ENCODE data around the gene EFHC1. TPM values are rescaled to one million over a fixed set of nuclear protein-coding genes. Genes with fewer than 3 reads are reported as not detected.

EFHC1 gene
- polyA plus RNA-seq, 4 donors = 48.8 to 59.9 (median 52.0) TPM

DNA sequence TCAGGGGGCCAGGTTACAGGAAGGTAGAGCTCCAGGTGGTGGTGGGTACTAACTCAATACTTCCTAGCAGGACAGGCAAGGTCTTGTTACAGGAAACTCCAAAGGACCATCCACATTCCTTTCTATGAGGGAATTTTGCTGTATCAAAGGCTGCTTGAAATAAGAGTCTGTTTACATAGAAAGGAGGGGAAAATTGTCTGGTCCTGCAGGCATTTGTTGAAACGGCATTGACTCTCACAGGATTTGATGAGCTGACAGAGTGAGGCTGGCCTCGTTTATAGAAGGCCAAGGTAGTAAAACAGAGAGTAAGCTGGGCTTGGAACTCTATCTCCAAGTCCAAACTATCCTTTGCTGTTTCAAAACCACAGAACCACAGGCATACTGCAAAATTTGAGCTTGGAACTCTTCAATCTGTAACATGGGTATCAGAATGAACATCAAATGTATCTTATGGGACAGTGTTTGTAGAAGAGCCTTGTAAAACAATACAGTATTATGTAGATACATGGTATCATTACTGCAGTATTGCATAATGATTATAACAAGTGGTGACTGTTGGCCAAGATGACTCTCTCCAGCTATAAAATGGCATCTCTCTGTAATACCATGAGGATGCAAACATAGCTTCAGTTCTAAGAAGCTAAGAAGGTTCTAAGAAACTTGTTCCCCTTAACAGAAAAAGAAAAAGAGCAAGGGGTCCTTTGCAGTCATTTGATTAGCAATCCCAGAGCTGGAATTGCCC is 95.2 kb downstream of the EFHC1 start:
- DNase-seq (ENCODE audit: low read depth in 4 of 4, low spot score in 3 of 4) = no peak

DNA sequence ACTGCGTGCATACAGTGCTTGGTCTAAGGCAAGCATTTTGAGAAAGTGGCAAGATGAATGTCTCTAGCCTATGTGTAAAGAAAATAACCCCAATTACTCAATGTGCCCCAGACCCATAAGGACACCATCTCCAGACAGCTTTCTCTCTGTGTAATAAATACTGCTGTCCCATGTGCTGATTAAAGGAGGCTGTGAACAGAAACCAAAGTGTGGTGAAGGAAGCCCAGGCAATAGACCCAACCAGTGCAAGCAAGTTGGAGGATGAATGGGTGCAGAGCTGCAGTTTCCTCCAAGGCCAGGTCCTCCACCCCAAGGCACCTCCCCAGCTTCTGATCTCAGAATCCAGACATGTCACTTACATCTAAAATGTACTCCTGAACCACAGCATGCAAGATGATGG is 96.1 kb downstream of the EFHC1 start:
- no peak for DNase-seq (ENCODE audit: low read depth in 4 of 4, low spot score in 3 of 4)

- no peak for DNase-seq (ENCODE audit: low read depth in 4 of 4, low spot score in 3 of 4)
Observed at GRCh38 chr6:52516943-52517342, 96.8 kb downstream of the EFHC1 start.

DNA sequence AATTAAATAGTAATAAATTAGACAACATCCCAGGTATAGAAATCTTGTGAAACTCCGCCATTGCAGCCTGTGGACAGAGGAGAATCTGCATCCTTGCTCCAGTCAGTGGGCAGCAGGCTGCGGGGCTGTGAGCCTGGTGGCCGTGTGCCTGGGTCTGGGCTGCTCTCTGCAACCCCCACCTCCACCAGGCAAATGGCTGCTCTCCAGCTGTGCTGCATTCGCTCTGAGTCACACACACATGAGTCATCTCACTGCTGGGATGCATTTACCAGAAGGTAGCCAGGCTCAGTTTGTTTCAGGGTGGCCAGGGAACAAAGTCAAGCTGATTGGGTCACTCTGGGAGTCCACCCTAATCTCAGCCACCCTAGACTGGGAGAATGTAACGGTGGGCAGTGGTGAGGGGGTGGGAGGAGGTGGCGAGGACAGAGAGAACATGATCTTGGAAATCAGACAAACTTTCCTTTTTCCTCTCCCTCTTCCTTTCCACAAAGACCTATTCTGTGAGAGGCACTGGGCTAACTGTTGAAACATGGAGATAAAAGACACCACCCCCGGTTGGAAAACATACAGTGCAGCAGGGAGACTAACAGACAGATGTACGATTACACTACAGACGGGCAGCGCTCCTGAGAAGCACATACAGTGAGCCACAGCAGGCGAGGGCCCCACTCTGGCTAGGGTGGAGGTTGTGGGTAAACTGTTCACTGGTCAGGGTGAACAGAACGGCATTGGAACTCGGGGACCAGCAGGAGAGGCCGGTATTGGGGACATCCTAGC is 97.5 kb downstream of the EFHC1 start:
- no peak for DNase-seq (ENCODE audit: low read depth in 4 of 4, low spot score in 3 of 4)

DNA sequence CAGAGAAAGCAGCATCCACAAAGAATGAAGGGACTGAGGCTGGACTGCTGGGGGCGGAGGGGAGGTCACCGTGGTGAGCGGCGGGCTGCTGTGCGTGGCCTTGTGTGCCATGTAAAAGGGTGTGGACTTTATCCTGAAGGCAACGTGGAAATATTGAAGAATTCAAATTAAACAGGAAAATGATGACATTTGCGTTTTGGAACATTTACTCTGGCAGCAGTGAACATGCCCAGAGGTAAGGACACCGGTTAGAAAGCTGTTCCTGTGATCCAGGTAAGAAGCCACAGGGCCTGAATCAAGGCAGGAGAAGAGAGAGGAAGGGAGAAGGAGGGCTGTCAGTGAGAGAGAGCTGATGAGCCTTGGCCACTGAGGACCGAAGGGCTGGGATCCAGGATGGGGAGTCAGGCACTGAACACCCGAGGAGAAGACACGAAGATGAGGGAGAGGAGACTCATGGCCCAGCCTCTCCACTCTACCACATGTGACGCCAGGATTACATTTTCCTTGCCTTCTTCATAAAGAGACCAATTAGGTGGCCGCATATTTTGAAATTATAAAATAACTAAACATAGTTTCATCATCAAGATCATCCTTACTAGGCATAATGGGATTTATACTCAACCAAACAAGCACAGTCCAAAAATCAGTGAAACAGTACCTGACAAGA is 98.3 kb downstream of the EFHC1 start:
- no peak for DNase-seq (ENCODE audit: low read depth in 4 of 4, low spot score in 3 of 4)

- DNase-seq (ENCODE audit: low read depth in 4 of 4, low spot score in 3 of 4) = no peak
Observed at GRCh38 chr6:52519618-52520017, 99.5 kb downstream of the EFHC1 start.

DNA sequence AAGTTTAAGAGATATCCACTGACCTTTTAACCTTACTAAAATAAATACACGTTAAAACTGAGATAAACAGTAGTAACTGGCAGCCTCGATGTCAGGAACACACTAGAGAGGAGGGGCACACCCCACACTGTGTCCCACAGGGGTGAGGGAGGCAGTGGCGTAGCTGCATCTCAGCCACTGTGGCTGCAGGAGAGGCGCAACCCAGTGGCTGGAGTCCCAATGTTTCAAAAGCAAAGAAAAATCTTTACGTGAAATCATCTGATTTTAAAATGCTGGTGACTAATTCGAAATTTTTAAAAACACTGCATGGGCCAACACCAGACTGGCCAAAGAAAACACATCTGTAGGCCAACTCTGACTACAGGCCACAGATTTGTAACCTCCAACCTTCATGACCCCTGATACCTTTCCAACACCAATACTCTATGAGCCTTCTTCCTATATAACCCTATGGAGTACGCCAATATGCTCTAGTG is 102.0 kb downstream of the EFHC1 start:
- DNase-seq (ENCODE audit: low read depth in 4 of 4, low spot score in 3 of 4) = no peak

GRCh38 chr6:52522655-52523054 is 102.5 kb downstream of the EFHC1 start:
- DNase-seq (ENCODE audit: low read depth in 4 of 4, low spot score in 3 of 4) = no peak

DNA sequence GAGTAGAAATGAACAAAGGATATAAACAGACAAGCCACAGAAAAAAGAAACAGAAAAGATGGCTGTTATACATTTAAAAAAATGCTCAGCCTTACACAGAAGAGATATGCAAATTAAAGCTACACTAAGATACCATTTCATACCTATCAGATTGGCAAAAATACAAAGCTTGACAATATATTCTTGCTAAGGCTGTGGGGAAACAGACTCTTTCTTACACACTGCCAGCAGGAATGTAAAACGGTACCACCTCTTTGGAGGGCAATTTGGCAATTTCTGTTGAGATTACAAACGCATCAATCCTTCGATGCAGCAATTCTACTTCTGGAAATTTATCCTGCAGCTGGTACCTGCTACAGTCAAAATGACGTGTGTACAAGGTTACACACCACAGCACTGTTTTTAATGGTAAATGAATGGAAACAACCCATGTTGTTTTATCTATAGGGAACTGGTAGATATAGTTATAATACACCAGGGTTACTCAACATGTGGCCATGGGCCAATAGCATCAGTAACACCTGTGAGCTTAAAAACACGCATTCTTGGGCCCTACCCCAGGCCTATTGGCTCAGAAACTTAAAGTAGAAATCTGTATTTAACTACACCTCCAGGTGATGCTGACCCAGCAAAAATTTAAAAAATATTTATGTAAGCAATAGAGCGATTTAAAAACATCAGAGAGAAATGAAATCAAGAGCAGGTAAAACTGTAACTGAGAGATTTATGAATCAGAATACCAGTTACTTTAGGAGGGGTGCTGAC is 103.4 kb downstream of the EFHC1 start:
- DNase-seq (ENCODE audit: low read depth in 4 of 4, low spot score in 3 of 4) = no peak

DNA sequence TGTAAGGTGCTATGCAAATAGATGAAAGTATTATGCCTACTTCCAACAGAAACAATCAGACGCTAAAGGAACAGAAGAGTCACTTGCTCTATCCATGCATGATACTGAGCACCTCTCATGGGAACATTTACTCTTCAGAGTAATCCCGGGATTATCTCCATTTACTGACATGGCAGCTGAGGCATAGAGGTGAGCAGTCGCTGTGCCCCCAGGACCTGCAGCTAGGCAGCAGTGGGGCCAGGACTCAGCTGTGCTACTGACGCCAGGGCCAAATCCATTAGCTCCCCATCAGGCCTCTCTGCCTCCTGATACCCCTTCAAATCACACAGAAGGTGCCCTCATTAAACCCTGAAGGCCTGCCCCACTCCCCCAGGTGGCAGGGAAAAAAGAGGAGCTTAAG is 104.8 kb downstream of the EFHC1 start:
- no peak for DNase-seq (ENCODE audit: low read depth in 4 of 4, low spot score in 3 of 4)

- no peak for DNase-seq (ENCODE audit: low read depth in 4 of 4, low spot score in 3 of 4)
Observed at GRCh38 chr6:52526634-52527033, 106.5 kb downstream of the EFHC1 start.

DNA sequence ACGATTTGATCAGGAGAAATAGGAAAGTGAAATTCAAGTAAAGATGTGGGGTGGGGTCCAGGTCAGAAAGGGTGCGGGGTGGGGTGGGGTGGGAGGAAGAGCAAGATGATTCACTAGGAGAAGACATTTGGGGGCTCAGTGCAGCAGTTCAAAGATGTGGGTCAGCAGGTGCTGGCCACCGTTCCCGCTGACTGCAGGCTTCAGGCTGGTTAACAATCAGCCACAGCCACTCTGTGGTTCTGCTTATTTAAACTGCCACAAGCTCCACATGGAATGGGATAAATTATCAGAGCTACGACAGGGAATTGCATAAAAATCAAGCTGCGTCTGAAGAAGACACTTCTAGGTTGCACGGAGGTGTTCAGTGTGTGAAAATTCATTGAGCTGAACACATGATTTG is 107.3 kb downstream of the EFHC1 start:
- no peak for DNase-seq (ENCODE audit: low read depth in 4 of 4, low spot score in 3 of 4)

- no peak for DNase-seq (ENCODE audit: low read depth in 4 of 4, low spot score in 3 of 4)
Observed at GRCh38 chr6:52529311-52529710, 109.2 kb downstream of the EFHC1 start.

GRCh38 chr6:52530351-52530750 is 110.2 kb downstream of the EFHC1 start:
- no peak for DNase-seq (ENCODE audit: low read depth in 4 of 4, low spot score in 3 of 4)

- DNase-seq (ENCODE audit: low read depth in 4 of 4, low spot score in 3 of 4) = no peak
Observed at GRCh38 chr6:52531396-52531795, 111.3 kb downstream of the EFHC1 start.

GRCh38 chr6:52531834-52532233 is 111.7 kb downstream of the EFHC1 start:
- no peak for DNase-seq (ENCODE audit: low read depth in 4 of 4, low spot score in 3 of 4)

GRCh38 chr6:52532457-52532856 is 112.3 kb downstream of the EFHC1 start:
- DNase-seq (ENCODE audit: low read depth in 4 of 4, low spot score in 3 of 4) = no peak

DNA sequence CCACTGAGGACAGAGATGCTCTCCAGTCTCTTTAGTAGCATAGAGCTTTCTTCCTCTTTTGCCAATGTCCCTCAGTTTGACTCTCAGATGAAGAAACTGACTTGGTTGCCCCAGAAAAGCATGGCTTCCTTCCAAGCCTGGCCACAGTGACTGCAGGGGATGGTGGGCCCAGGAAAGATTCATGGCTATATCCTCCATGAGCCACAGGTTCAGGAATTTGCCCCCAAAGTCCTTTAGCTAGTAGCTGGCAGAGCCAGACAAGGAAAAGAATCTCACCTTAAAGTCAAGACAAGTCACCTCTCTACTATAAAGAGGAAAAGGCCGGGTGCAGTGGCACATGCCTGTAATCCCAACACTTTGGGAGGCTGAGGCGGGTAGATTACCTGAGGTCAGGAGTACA is 113.3 kb downstream of the EFHC1 start:
- no peak for DNase-seq (ENCODE audit: low read depth in 4 of 4, low spot score in 3 of 4)

DNA sequence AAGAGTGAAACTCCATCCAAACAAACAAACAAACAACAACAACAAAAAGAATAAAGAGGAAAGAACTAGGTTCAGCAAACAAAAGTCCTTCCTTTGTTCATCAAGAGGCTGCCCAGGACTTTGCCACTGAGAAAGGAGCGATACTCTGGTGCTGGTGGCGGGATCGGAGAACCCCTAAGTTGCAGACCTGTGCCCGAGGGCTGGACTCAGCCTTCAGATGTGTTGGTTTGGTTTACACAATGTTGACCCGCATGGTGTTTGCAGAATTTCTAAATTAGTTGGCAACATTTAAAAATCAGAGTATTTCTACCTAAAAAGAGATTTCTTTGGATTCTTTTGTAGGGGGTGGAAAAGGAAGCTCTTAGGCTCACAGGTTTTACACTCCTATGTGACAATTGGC is 114.2 kb downstream of the EFHC1 start:
- DNase-seq (ENCODE audit: low read depth in 4 of 4, low spot score in 3 of 4) = no peak

DNA sequence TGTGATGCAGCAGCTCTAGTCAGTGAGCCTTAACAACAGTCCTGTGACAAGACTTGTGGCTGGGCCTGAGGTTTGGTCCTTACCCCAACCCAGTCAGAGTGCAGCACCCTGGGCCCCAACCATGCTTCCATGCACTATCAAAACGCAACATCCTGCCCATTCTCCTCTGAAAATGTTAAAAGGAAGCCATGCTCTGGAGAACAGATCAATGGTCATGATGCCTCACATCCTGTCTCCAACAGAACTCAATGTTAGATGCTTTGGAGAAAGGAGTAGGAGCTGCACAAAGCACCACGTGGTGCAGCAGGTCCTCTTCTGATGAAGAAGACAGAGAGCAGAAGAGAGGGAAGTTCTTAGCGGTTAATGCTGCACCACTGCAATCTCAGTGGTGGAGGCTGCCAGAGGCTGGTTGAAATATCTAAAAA is 114.8 kb downstream of the EFHC1 start:
- no peak for DNase-seq (ENCODE audit: low read depth in 4 of 4, low spot score in 3 of 4)
